ENCODE results near the gene BTBD19. TPM values are rescaled to one million over a fixed set of nuclear protein-coding genes. Genes with fewer than 3 reads are reported as not detected.

The BTBD19 gene
- total and polyA plus RNA-seq, 2 of the 8 experiments (the other 6 are each of a cell fraction or from before 2014, with no cell fraction given): 1.1 TPM

DNA sequence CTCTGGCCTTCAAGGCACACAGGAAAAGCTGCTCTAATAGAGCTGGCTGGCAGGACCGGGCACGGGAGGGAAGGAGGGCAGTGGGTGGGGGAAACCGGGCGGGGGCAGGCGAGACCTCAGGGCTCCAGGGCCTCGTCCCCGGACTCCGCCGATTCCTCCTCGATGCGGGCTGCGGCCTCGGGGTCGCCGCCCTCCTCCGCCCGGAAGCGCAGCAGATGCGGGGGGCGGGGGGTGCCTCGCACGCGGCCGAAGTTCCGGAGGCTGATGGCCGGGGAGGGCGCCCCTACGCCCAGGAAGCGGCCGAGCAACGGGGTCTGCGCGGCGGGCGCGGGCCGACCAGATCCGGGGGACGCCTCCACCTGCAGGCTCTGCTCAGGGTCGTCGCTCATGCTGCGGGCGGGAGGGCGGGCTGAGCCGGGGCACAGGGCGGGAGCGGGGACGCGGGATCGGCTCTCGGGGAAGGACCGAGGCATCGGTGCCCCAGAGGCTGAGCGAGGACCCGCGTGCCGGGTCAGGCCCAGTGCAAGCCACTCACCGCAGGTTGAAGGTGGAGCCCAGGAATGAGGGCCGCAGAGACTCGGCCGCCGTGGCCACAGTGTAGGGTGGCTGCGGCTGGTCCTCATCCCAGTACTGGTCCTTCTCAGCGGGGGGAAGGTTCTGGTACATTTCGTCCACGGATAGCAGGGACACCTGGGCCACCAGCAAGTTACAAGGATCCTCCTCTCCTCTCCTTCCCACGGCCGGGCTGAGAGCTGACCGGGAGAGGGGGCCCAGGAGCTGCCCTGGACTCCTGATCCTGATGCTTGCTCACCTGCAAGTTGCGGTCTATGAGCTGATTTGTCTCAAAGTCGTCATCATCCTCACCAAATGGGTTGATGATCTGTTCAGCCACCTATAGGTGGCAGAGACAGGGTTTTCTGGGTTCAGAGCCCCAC lies 24.0 kb upstream of the BTBD19 start (continued):
- TF ChIP-seq EZH2 (IDR thresholded peaks at IDR 0.05; ENCODE audit: low read depth, low read length, severe bottlenecking) (peak; percentile 12), SAP30 (IDR thresholded peaks at IDR 0.05; ENCODE audit: insufficient read depth, insufficient replicate concordance, low read length) (no peak), EGR1 (IDR thresholded peaks at IDR 0.05; ENCODE audit: borderline replicate concordance, low read depth, low read length) (no peak), PHF8 (conservative IDR thresholded peaks at IDR 0.05; ENCODE audit: low read depth, low read length) (peak; percentile 41; the same call in 1 of the 2 replicates), MAX (IDR thresholded peaks at IDR 0.05) (peak; percentile 88), JUN (IDR thresholded peaks at IDR 0.05; ENCODE audit: low read depth, low read length) (no peak), TAF7 (optimal IDR thresholded peaks at IDR 0.05; ENCODE audit: borderline replicate concordance, low read depth, low read length) (no peak), ZNF274 (IDR thresholded peaks at IDR 0.05; ENCODE audit: borderline replicate concordance, extremely low read depth, low read length) (no peak), SP2 (IDR thresholded peaks at IDR 0.05; ENCODE audit: low read length) (no peak), CHD2 (IDR thresholded peaks at IDR 0.05; ENCODE audit: low read length) (no peak), EP300 (IDR thresholded peaks at IDR 0.05; ENCODE audit: borderline replicate concordance in 1 of 2, low read depth in 2 of 2, low read length in 2 of 2) (no peak), GABPA (IDR thresholded peaks at IDR 0.05; ENCODE audit: borderline replicate concordance, insufficient read depth, low read length) (no peak; the same call in 1 of the 2 replicates), SIX5 (IDR thresholded peaks at IDR 0.05; ENCODE audit: low read depth, low read length) (no peak), HDAC2 (IDR thresholded peaks at IDR 0.05; ENCODE audit: borderline replicate concordance in 1 of 2, low read depth in 2 of 2, low read length in 2 of 2) (no peak), BCL11A (IDR thresholded peaks at IDR 0.05; ENCODE audit: low read depth in 2 of 2, low read length in 2 of 2) (no peak), MAFK (IDR thresholded peaks at IDR 0.05; ENCODE audit: low read depth, low read length) (no peak), POLR2A (IDR thresholded peaks at IDR 0.05; ENCODE audit: control extremely low read depth in 1 of 2, low read depth in 2 of 2, low read length in 2 of 2) (peak; percentile 46 to 52; a peak in 2 of 3 replicates), CEBPB (IDR thresholded peaks at IDR 0.05; ENCODE audit: low read depth, low read length) (no peak), CREB1 (IDR thresholded peaks at IDR 0.05) (no peak), RNF2 (IDR thresholded peaks at IDR 0.05; ENCODE audit: borderline replicate concordance, low read depth, low read length, missing control alignments, poor library complexity, severe bottlenecking) (no peak), KDM1A (IDR thresholded peaks at IDR 0.05; ENCODE audit: borderline replicate concordance, low read length) (no peak), SP4 (IDR thresholded peaks at IDR 0.05; ENCODE audit: low read length) (no peak), TEAD4 (IDR thresholded peaks at IDR 0.05; ENCODE audit: low read depth, low read length) (no peak), TCF12 (IDR thresholded peaks at IDR 0.05; ENCODE audit: low read depth, low read length) (no peak)

Measured in H1 (cell line).